ENCODE measurements around the gene ALX4. TPM values are rescaled to one million over a fixed set of nuclear protein-coding genes. Genes with fewer than 3 reads are reported as not detected.

Gene ALX4
- total and polyA plus RNA-seq, 2 of the 8 experiments (the other 6 are each of a cell fraction or from before 2014, with no cell fraction given): not detected

- WGBS, 2 experiments (ENCODE audit: extremely low coverage in 1 of 2, insufficient coverage in 1 of 2, insufficient read length in 1 of 2, insufficient replicate concordance in 2 of 2, low coverage in 1 of 2, low lambda C conversion rate in 2 of 2, missing lambda C conversion rate in 1 of 2): 100% methylated on average over 1 of the region's 1 CpG; no CpG with 5 or more reads in 1 of the 2 experiments
- no peak for TF ChIP-seq SP2 (IDR thresholded peaks at IDR 0.05; ENCODE audit: low read length)
- TF ChIP-seq HDAC6 (IDR thresholded peaks at IDR 0.05; ENCODE audit: low read depth, low read length): no peak
- TF ChIP-seq SP1 (IDR thresholded peaks at IDR 0.05; ENCODE audit: low read depth, low read length): no peak
- no peak for TF ChIP-seq TAF1 (IDR thresholded peaks at IDR 0.05; ENCODE audit: low read depth, low read length)
- no peak for TF ChIP-seq KDM1A (IDR thresholded peaks at IDR 0.05; ENCODE audit: borderline replicate concordance, low read length)
- no peak for TF ChIP-seq TBP (IDR thresholded peaks at IDR 0.05; ENCODE audit: low read depth, low read length)
- TF ChIP-seq GTF2F1 (IDR thresholded peaks at IDR 0.05; ENCODE audit: borderline replicate concordance, low read depth, low read length): no peak
- TF ChIP-seq EP300 (IDR thresholded peaks at IDR 0.05; ENCODE audit: borderline replicate concordance in 1 of 2, low read depth in 2 of 2, low read length in 2 of 2): no peak
- TF ChIP-seq SAP30 (IDR thresholded peaks at IDR 0.05; ENCODE audit: insufficient read depth, insufficient replicate concordance, low read length): no peak
- TF ChIP-seq JUN (IDR thresholded peaks at IDR 0.05; ENCODE audit: low read depth, low read length): no peak
- H3K4me3 ChIP-seq (ENCODE audit: extremely low read depth in 1 of 4, insufficient read depth in 2 of 4, low read depth in 3 of 4, low read length in 4 of 4): no peak overlapping the region
- H3K79me2 ChIP-seq (ENCODE audit: control insufficient read depth in 1 of 2, insufficient read depth in 2 of 2, low read length in 2 of 2): no peaks in the 10 kb centered on the region
- H2AFZ ChIP-seq (ENCODE audit: low read length): no peak overlapping the region
- no peak overlapping the region for H3K27ac ChIP-seq (ENCODE audit: low read depth, low read length)
- H2AK5ac ChIP-seq (ENCODE audit: low read depth, low read length): no peak overlapping the region
- H3K23me2 ChIP-seq (ENCODE audit: low read depth, low read length): no peaks in the 10 kb centered on the region
- no peak overlapping the region for H4K8ac ChIP-seq (ENCODE audit: extremely low read depth, insufficient read depth, low read length)
- ChIA-PET CTCF (ENCODE audit: partially characterized antibody) (interaction anchor here (0.6 to 1.1 kb wide), 3 partner anchors 36 to 127 kb away, joined by 3 read pairs; no protein-coding TSS in a partner anchor), POLR2A (ENCODE audit: partially characterized antibody) (no interaction called here)
- H3K9me3 ChIP-seq (ENCODE audit: insufficient read depth in 2 of 2, low read depth in 1 of 2, low read length in 1 of 2): no peaks in the 10 kb centered on the region
- no peaks in the 10 kb centered on the region for H3K79me1 ChIP-seq (ENCODE audit: low read depth, low read length)
- DNase-seq (ENCODE audit: low read depth in 1 of 2, low spot score in 2 of 2) (no peak), FAIRE-seq (no peak)
- H3K36me3 ChIP-seq (ENCODE audit: control insufficient read depth in 2 of 4, insufficient read depth in 4 of 4, low read length in 3 of 4): peaks cover 0 to 8% (median 3%) of the 10 kb centered on the region in 4 experiments; a peak in 1 of 8 replicates
- no peak overlapping the region for H3K23ac ChIP-seq (ENCODE audit: insufficient read length)
- no peak overlapping the region for H3K9ac ChIP-seq (replicated peaks in 1 of 4; ENCODE audit: extremely low read depth in 1 of 4, low read depth in 3 of 4, low read length in 3 of 4)
- no peak overlapping the region for H4K5ac ChIP-seq (ENCODE audit: insufficient read length, low read depth, low read length)
- H2BK15ac ChIP-seq (ENCODE audit: low read length): no peak overlapping the region
- no peak overlapping the region for H3K4me2 ChIP-seq (ENCODE audit: insufficient read depth in 1 of 2, low read depth in 2 of 2, low read length in 2 of 2)
- no peak overlapping the region for H3K14ac ChIP-seq (ENCODE audit: insufficient read length)
- no peak overlapping the region for H3K56ac ChIP-seq (replicated peaks; ENCODE audit: insufficient read length, low read depth, low read length)
- no peak overlapping the region for H2BK20ac ChIP-seq (ENCODE audit: low read length)
- H2BK120ac ChIP-seq (replicated peaks; ENCODE audit: low read depth, low read length): no peak overlapping the region
- H2BK12ac ChIP-seq (ENCODE audit: low read depth, low read length): no peak overlapping the region
- no peak overlapping the region for H3K4ac ChIP-seq (replicated peaks; ENCODE audit: insufficient read length, low read depth, low read length)
- no peaks in the 10 kb centered on the region for H4K20me1 ChIP-seq (replicated peaks in 1 of 2; ENCODE audit: control insufficient read depth in 1 of 2, insufficient read depth in 2 of 2, low read length in 2 of 2)
- no peak overlapping the region for H2BK5ac ChIP-seq (ENCODE audit: low read depth, low read length)
- no peak overlapping the region for H4K91ac ChIP-seq (replicated peaks; ENCODE audit: insufficient read length, low read length)
- H3K4me1 ChIP-seq (replicated peaks in 1 of 4; ENCODE audit: control insufficient read depth in 3 of 4, insufficient read depth in 4 of 4, low read length in 3 of 4): peaks cover 0 to 4% (median under 1%) of the 10 kb centered on the region in 4 experiments; a peak in 3 of 7 replicates
- H3K18ac ChIP-seq (ENCODE audit: extremely low read depth, low read length): no peak overlapping the region
- no peaks in the 10 kb centered on the region for H3K27me3 ChIP-seq (replicated peaks in 1 of 4; ENCODE audit: control insufficient read depth in 3 of 4, extremely low read depth in 1 of 4, insufficient read depth in 3 of 4, low read length in 3 of 4)
These were observed 72.8 kb downstream of the ALX4 start for GRCh38 chr11:44237156-44237555.
